Dedifferentiated amniotic fluid mesenchymal stem cell (primary cell): ENCODE results near the gene PRR19.

Source experiments
- DNase-seq: peaks from one replicate; pipeline ENCODE4 v3.0.0-alpha.2; 2016; ENCODE audit errors: extremely low spot score

PRR19 gene

DNA sequence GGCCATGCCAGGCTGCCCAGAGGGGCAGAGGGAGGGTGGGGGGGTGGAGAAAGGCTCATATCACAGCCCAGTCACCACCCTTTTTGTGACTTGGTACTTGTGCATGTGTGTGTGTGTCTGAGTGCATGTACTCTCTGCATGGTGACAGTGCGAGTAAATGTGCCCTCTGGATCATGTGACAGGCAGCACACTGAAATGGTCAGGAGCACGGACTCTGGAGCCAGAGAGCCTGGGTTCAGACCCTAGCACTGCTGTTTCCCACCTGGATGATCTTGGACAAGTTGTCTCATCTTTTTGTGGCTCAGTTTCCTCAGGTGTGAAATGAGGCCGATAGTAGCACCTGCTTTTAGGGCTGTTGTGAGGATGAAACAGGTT, 30.9 kb upstream of the PRR19 start:
- DNase-seq: no peak

DNA sequence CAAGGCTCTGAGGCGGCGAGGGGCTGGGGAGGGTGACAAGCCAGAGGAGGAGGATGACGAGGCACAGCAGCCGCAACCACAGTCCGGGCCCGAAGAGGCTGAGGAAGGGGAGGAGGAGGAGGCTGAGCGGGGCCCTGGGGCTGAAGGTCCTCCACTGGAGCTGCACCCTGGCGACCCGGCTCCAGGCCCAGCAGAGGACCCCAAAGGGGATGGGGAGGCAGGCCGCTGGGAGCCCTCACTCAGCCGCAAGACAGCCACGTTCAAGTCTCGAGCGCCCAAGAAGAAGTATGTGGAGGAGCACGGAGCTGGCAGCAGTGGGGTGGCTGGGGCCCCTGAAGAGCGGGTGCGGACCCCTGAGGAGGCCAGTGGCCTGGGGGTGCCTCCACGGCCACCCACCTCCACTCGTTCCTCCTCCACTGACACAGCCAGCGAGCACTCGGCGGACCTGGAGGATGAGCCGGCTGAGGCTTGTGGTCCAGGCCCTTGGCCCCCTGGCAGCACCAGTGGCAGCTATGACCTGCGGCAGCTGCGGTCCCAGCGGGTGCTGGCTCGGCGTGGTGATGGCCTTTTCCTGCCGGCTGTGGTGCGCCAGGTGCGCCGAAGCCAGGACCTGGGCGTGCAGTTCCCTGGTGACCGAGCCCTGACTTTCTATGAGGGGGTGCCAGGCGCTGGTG, 29.9 kb upstream of the PRR19 start:
- no peak for DNase-seq

DNA sequence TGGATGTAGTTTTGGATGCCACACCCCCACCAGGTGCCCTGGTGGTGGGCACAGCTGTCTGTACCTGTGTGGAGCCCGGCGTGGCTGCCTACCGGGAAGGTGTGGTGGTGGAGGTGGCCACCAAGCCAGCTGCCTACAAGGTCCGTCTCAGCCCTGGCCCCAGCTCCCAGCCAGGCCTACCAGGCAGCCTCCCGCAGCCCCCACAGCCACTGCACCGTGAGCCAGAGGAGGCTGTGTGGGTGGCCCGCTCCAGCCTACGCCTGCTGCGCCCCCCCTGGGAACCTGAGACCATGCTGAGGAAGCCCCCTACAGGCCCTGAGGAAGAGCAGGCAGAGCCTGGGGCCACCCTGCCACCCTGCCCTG, 29.4 kb upstream of the PRR19 start:
- no peak for DNase-seq

DNA sequence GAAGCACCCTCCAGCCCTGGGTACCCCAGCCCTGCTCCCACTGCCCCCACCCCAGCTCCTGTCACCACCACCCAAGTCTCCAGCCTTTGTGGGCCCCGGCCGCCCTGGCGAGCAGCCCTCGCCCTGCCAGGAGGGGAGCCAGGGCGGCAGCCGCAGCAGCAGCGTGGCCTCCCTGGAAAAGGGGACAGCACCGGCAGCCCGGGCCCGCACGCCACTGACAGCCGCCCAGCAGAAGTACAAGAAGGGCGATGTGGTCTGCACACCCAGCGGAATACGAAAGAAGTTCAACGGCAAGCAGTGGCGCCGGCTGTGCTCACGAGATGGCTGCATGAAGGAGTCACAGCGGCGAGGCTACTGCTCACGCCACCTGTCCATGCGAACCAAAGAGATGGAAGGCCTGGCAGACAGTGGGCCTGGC, 28.9 kb upstream of the PRR19 start:
- DNase-seq: no peak

DNA sequence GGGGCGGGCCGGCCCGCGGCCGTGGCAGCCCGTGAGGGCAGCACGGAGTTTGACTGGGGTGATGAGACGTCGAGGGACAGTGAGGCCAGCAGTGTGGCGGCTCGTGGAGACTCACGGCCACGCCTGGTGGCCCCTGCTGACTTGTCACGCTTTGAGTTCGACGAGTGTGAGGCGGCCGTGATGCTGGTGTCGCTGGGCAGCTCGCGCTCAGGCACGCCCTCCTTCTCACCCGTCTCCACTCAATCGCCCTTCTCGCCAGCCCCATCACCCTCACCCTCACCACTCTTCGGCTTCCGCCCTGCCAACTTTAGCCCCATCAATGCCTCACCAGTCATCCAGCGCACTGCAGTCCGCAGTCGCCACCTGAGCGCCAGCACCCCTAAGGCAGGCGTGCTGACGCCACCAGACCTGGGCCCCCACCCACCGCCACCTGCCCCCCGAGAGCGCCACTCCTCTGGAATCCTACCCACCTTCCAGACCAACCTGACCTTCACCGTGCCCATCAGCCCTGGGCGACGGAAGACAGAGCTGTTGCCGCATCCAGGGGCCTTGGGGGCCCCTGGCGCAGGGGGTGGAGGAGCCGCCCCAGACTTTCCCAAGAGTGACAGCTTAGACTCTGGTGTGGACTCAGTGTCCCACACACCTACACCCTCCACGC, 28.4 kb upstream of the PRR19 start:
- no peak for DNase-seq

DNA sequence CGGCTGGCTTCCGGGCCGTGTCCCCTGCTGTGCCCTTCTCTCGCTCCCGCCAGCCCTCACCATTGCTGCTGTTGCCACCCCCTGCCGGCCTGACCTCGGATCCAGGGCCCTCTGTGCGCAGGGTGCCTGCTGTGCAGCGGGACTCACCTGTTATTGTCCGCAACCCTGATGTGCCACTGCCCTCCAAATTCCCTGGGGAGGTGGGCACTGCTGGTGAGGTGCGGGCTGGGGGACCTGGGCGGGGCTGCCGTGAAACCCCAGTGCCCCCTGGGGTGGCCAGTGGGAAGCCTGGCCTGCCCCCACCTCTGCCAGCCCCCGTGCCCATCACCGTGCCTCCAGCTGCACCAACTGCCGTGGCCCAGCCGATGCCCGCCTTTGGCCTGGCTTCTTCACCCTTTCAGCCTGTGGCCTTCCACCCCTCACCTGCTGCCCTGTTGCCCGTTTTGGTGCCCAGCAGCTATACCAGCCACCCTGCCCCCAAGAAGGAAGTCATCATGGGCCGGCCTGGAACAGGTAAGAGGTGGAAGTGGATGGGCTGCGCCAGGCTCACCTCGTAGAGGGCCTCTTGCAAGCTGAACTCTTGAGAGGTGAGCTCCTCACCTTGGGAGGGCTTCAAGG, 27.8 kb upstream of the PRR19 start:
- no peak for DNase-seq

DNA sequence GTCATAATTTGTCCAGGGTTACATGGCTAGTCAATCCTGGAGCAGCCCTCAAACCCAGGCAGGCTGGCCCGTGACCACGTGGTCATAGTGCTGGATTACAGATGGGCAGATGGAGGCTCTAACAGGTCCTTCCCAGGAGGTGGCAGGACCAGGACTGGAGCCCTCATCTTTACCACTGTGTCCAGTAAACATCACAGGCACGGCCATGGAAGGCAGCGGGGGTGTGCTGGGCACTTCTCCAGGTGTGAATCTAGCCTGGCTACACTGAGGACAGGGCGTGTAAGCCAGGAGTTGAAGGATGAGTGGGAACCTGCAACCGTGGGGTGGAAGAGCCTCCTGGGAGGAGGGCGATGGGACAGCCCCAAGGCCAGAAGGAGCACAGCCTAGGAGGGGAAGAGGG, 26.8 kb upstream of the PRR19 start:
- no peak for DNase-seq

DNA sequence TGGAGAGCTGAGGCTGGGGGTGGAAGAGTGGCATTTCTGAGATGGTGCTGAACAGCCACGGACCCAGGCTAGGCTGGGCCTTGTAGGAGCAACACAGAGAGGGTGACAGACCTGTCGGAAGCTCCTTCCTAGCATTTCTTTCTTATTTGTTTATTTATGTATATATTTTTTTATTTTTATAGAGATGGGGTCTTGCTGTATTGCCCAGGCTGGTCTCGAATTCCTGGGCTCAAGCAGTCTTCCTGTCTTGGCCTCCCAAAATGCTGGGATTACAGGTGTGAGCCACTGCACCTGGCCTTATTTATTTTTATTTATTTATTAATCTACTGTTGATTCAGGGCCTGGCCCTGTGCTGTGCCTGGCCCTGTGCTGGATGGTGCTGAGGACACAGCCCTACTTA, 26.4 kb upstream of the PRR19 start:
- no peak for DNase-seq

DNA sequence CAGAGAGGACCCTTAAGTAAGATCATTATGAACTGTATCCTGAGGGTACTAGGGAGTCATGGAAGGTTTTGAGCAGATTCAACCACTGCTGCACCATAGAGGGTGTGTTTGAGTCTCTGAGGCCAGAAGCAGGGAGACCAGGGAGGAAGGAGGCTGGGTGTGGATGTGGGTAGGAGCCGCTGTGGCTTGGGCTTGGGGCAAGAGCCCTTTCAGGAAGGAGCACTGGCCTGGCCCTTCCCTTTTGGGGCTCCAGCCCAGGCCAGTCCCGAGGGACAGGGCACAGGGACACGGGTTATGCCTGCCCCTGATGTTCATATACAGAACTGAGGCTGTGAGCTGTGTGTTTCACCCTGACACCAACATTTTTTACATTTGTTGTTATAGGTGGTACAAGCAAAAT, 25.6 kb upstream of the PRR19 start:
- DNase-seq: no peak

DNA sequence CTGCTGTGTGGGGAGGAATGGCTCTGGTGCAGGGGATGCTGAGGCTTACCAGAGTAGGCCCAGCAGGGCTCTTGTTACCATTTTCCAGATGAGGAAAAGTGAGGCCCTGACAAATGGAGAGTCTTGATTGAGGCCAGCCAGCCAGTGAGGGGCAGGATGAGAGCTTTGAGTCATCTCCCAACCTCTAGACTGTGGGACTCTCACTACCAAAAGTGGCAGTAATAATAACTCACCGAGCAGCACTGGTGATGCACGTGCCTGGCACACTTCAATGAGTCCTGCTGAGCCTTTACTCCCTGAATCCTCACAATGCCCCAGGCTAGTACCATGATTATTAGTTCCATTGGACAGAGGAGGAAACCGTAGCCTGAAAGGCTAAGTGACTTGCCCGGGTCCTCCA, 25.1 kb upstream of the PRR19 start:
- no peak for DNase-seq

DNA sequence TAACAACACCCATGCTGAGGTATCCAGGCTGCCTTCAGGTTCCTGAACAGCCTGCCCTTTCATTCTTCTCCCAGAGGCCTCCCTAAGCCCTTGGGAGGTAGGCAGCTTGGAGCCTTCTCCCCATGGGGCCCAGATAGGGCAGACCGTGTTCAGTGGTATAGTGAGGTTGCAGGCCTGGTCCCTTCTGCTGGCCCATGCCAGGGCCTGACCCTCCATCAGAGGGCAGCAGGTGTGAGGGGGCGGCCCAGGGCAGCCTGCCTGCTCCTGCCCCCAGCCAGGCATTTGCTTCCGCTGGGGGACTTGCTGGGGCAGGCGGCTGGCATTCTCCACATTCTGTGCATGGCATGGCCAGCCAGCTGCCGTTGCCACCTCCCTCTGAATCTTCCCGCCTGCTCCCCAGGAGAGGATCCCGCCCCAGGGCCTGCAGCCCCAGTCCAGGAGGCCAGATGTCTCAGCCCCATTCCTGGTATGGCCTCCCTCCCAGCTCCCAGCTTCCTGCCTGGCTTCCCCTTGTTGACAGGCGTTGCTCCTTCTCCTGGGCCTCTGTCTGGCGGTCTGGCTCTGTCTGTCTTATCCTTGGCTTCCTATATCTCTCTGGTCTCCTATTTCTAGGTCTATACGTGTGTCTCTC, 24.0 kb upstream of the PRR19 start:
- DNase-seq: no peak

DNA sequence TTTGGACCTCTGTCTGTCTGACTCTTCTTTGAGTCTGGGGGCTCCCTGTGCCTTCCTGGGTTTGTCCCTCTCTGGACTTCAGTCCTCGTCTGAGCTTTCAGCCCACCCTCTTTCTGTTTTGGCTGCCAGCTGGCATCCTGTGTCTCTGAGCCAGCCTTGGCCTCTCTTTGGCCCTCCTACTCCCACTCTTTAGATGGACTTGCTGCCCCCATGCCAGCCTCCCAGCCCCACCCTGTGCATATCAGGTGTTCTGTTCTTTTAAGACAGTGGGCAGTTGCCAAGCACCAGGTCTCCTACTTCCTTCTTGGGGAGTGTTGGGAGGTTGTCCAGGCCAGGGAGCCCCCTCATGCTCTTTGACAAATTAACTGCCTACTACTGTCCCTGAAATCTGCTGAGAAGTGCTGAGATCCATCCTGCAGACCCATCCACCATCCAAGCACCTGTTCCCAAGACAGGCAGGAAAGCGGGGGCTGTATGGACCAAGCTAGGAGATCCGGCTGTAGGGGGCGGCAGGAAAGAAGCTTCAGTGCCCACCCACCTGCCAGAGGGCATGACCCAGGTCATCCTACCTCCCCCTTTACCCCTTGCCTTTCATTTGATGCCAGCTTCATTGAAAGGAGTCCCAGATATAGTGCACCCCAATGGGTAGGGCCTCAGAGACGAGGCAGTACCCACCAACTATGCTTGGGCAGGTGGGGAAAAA, 23.3 kb upstream of the PRR19 start:
- no peak for DNase-seq

DNA sequence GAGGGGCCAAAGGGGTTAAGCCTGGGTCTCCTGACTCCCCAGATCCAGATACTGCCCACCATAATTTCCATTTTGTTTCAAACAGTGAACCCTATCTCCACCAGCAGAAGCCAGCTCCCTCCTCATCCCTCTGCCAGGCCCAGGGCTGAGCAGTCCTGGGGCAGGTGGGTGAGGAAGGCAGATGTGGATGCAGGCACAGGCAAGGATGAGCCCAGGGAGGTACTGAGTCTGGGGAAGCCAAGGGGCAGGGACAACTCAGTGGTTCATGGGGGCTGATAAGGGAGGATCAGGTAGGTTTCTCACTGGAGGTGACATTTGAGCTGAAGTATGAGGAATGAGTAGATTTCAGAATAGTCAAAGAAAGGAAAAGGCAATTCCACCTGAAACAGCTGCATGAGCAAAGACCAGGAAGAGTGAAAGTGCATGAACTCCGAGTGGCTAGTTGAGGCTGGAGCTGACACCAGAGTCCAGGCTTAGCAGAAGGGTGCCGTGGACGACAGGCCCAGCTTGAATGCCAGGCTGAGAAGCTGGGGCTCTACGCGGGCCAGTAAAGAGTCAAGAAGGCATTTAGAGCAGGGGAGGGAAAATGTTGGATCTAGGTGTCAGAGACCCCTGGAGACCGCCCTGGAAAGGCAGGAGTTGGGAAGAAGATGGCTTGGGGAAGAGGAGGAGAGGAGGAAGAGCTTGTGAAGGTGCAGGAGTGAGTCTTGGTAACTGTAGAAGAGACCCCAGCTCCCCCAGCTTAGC, 22.6 kb upstream of the PRR19 start:
- DNase-seq: no peak

DNA sequence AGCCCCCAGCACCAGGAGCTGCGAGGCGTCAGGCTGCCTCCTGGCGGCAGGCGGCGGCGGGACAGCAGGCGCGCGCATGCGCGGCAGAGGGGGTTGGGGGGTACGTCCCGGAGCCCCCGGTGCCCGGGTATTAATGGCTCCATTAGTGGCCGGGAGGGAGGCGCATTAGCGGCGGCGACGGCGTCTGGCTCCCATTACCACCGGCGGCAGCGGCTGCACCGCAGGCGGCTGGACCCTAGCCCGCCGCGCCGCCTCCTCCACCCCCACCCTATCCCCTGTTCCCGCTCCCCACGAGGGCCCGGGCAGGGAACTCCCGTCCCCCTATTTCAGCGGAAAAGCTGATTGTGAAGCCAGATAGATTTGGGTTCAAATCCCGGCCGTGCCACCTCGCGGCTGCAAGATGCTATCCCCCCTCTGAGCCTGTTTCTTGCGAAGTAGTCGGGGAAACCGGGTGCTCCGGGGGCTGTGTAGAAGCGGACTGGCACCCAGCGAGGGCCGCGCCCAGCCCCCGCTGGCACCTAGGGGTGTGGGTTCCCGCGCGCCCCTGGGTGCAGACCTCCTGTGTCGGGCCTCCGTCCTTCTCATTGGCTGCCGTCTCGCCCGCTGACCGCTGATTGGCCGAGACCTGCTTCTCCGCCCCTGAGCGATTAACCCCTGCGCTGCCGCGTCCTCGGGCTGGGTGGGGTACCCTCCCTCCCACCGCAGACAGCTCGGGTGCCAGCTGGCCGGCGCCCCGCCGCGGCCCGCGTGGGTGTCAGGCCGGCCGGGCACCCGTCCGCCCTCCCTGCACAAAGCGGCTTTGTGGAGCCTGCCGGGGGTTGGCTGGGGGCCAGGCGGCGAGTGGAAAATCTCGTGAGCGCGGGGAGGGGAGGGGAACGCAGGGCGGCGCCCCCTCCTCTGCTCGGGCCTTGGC, 21.8 kb upstream of the PRR19 start:
- DNase-seq: peak; percentile 93

DNA sequence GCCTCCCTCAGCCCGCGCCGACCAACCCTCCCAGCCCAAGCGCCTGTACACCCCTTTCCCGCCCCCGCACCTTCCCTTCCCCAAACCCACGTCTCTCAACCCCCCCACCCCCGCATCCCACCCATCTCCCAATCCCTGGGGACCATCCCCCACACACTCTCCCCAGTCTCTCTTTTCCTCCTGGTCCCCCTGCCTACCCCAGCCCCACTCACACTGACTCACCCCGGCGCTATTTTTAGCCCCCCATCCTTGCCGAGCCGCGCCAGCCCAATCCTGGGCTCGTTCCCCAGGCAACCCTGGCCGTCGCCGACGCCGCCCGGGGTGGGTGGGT, 21.2 kb upstream of the PRR19 start:
- no peak for DNase-seq

DNA sequence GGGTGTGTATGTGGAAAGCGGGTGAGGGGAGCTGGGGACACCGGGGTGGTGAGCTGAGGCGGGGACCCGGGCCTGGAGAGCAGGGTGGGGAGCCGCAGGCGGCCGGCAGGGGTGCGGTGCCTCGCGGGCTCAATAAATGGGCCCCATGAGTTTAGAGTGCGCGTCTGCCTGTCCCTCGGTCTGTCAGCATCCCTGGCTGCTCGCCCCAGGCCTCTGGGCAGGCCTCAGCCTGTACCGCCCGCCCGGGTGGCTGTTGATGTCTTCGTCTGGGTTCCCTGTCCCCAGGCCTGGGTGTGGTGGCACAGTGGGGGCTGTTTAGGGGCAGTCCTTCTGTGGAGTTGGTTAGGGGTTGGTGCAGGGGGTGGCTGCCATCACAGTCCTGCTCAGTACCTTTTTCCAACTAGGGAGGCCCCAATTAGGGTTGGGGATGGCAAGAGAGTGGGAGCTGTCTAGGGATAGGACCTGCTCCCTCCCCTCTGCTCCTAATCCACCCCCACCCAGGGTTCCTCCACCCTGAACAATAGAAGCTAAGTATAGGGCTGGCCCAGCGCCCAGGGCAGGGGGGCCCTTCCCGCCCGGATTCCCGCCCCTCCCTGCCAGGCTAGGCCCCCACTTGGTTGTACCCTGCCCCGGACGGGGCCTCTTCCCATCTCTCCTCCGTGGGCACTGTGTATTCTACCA, 20.6 kb upstream of the PRR19 start:
- DNase-seq: no peak

DNA sequence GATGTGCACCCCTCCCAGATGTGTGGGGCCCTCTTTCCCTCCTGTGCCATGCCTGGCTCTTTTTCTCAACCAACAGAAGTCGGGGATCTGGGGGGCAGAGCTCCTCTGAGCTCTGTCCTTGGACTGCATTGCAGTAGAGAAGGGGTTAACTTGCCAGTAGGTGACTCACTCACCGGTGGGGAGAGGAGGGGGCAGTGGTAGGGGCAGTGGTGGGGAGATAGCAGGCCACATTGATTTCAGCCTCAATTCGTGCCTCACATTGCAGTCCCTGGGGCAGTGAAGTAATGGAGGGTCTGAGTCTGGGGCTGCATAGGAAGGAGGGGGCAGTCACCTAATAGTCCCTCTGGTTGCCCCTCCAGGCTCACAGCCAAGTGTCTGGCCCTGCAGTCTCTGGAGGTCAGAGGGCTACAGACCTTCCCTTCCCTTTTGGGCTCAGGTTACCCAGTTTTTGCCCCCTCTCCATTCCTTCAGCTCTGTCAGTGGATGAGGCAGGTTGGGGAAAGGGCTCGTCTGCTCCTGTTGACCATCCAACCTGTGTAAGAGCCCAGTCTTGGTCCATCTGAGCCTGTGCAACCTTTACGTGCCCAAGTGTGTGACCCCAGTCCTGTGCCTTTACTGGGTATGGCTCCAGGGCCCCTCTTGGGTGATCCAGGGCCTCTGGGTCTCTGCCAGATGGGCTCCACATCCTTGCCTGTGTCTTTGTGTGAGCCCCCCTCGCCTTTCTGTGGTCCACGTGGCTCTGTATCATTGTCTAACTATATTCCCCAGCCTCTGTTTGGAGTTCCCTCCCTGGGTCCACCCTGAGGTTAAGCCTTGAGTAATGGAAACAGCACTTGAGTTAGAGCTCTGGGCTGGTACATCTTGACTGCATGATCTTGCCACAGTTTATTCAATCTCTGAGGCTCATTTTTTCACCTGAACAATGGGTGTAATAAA, 19.8 kb upstream of the PRR19 start:
- peak; percentile 42 for DNase-seq

DNA sequence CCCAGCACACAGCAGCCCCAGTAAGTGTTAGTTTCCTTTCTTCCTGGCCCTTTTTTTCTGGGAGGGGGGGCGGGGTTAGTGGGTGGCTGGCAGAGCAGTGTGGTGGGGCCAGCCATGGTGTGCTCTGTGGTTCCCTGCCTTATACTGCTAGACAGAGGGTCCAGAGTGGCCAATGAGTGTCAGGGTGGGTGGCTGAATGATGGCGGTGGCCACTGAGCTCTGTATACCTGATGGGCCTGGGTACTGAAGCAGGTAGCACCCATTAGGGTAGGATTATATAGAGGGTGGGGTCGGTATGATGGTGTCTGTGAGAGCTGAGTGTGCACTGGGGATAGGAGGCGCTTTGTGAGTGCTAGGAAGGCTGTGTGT, 19.1 kb upstream of the PRR19 start:
- no peak for DNase-seq
